Measurements from ENCODE around the gene CES4A.
"Not testable (repeated sequence)": the region's sequence is repeated elsewhere in the genome, so short reads cannot be mapped to it uniquely, and the experiment has no call there.

The CES4A gene

DNA sequence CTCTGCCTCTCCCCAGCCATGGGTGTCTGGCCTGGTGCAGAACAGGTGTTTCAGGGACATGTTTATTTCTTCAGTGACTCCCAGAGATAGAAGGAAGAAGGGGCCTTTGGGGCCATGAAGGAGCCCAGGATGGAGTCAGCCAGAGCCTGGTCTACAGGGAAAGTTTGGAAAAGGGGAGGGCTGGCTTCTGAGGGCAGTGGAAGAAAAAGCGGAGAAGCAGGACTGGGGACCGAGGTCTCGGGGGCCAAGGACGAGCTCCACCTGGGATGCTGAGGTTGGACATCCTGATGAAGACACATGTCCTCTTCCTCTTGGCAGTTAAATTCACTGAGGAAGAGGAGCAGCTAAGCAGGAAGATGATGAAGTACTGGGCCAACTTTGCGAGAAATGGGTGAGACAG is 45.4 kb upstream of the CES4A start:
- Histone ChIP-seq H3K27ac (ENCODE audit: low read depth, low read length, poor library complexity, severe bottlenecking) (no peak overlapping the region), H3K9me2 (ENCODE audit: low read depth, low read length) (no peaks in the 10 kb centered on the region), H3K79me2 (ENCODE audit: insufficient read depth, low read length) (no peaks in the 10 kb centered on the region), H3K4me3 (ENCODE audit: low read depth, low read length, poor library complexity, severe bottlenecking) (no peak overlapping the region), H3K36me3 (ENCODE audit: insufficient read depth, low read length) (peaks cover 18% of the 10 kb centered on the region; the same call in 1 of the 2 replicates), H4K20me1 (ENCODE audit: insufficient read depth, low read length) (no peaks in the 10 kb centered on the region), H3F3A (ENCODE audit: insufficient read depth, low read length) (no peaks in the 10 kb centered on the region), H3K9ac (ENCODE audit: low read length) (no peak overlapping the region), H2AFZ (ENCODE audit: low read length) (no peak overlapping the region), H3K4me2 (ENCODE audit: low read length) (no peak overlapping the region), H3K4me1 (ENCODE audit: insufficient read depth, low read length, severe bottlenecking) (peaks cover 4% of the 10 kb centered on the region), H3K9me3 (ENCODE audit: low read length) (no peaks in the 10 kb centered on the region), H3K27me3 (ENCODE audit: insufficient read depth, low read length) (peaks cover 5% of the 10 kb centered on the region; the same call in 1 of the 2 replicates)
- TF ChIP-seq EZH2 (IDR thresholded peaks at IDR 0.05; ENCODE audit: borderline replicate concordance, low read length): no peak
- TF ChIP-seq, protein P1, sequence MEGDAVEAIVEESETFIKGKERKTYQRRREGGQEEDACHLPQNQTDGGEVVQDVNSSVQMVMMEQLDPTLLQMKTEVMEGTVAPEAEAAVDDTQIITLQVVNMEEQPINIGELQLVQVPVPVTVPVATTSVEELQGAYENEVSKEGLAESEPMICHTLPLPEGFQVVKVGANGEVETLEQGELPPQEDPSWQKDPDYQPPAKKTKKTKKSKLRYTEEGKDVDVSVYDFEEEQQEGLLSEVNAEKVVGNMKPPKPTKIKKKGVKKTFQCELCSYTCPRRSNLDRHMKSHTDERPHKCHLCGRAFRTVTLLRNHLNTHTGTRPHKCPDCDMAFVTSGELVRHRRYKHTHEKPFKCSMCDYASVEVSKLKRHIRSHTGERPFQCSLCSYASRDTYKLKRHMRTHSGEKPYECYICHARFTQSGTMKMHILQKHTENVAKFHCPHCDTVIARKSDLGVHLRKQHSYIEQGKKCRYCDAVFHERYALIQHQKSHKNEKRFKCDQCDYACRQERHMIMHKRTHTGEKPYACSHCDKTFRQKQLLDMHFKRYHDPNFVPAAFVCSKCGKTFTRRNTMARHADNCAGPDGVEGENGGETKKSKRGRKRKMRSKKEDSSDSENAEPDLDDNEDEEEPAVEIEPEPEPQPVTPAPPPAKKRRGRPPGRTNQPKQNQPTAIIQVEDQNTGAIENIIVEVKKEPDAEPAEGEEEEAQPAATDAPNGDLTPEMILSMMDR (IDR thresholded peaks at IDR 0.05; ENCODE audit: low read length): no peak

DNA sequence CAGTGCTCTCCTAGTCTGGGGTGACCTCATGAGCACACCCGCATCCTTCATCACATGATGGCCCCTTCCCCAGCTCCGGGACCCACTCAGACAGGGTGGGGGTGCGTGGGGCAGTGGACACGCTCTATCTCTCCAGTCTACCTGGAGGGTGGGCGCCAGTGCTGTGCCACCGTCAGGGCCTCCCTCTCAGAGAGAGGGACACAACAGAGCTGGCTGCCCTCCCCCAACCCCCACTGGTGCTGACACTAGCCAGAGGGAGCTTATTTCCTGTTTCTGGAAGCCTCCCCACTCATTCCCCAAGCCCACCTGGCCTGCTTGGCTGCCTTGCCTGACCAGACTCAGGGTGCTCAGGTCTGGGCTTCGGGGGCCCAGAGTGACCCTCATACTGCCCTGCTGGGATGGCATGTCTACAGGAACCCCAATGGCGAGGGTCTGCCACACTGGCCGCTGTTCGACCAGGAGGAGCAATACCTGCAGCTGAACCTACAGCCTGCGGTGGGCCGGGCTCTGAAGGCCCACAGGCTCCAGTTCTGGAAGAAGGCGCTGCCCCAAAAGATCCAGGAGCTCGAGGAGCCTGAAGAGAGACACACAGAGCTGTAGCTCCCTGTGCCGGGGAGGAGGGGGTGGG is 44.8 kb upstream of the CES4A start:
- H4K20me1 ChIP-seq (ENCODE audit: insufficient read depth, low read length): no peaks in the 10 kb centered on the region
- no peak overlapping the region for H2AFZ ChIP-seq (ENCODE audit: low read length)
- H3K79me2 ChIP-seq (ENCODE audit: insufficient read depth, low read length): no peaks in the 10 kb centered on the region
- H3K4me3 ChIP-seq (ENCODE audit: low read depth, low read length, poor library complexity, severe bottlenecking): no peak overlapping the region
- H3K4me1 ChIP-seq (ENCODE audit: insufficient read depth, low read length, severe bottlenecking): peaks cover 4% of the 10 kb centered on the region
- H3K27ac ChIP-seq (ENCODE audit: low read depth, low read length, poor library complexity, severe bottlenecking): no peak overlapping the region
- TF ChIP-seq, protein P1 (IDR thresholded peaks at IDR 0.05; ENCODE audit: low read length): no peak
- no peak for TF ChIP-seq EZH2 (IDR thresholded peaks at IDR 0.05; ENCODE audit: borderline replicate concordance, low read length)
- no peaks in the 10 kb centered on the region for H3K9me2 ChIP-seq (ENCODE audit: low read depth, low read length)
- peaks cover 18% of the 10 kb centered on the region; the same call in 1 of the 2 replicates for H3K36me3 ChIP-seq (ENCODE audit: insufficient read depth, low read length)
- no peak overlapping the region for H3K9ac ChIP-seq (ENCODE audit: low read length)
- no peaks in the 10 kb centered on the region for H3K9me3 ChIP-seq (ENCODE audit: low read length)
- no peaks in the 10 kb centered on the region for H3F3A ChIP-seq (ENCODE audit: insufficient read depth, low read length)
- peaks cover 5% of the 10 kb centered on the region; the same call in 1 of the 2 replicates for H3K27me3 ChIP-seq (ENCODE audit: insufficient read depth, low read length)
- no peak overlapping the region for H3K4me2 ChIP-seq (ENCODE audit: low read length)

DNA sequence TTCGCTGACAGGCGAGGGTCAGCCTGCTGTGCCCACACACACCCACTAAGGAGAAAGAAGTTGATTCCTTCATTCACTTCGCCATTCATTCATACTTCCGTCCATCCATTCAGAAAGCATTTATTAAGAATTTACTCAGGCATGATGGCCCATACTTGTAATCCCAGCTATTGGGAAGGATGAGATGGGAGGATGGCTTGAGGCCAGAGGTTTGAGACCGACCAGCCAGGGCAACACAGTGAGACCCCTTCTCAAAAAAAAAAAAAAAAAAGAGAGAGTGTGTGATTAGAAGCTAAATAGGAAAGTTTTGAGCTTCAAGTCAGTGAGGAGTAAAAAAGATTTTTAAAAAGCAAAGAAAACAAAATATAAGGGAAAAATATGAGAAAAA is 44.3 kb upstream of the CES4A start:
- Histone ChIP-seq H3K27ac (ENCODE audit: low read depth, low read length, poor library complexity, severe bottlenecking) (no peak overlapping the region), H4K20me1 (ENCODE audit: insufficient read depth, low read length) (no peaks in the 10 kb centered on the region), H3K27me3 (ENCODE audit: insufficient read depth, low read length) (peaks cover 5% of the 10 kb centered on the region; the same call in 1 of the 2 replicates), H2AFZ (ENCODE audit: low read length) (no peak overlapping the region), H3K36me3 (ENCODE audit: insufficient read depth, low read length) (peaks cover 18% of the 10 kb centered on the region; the same call in 1 of the 2 replicates), H3K9ac (ENCODE audit: low read length) (no peak overlapping the region), H3K79me2 (ENCODE audit: insufficient read depth, low read length) (no peaks in the 10 kb centered on the region), H3K4me2 (ENCODE audit: low read length) (no peak overlapping the region), H3K9me2 (ENCODE audit: low read depth, low read length) (no peaks in the 10 kb centered on the region), H3K4me3 (ENCODE audit: low read depth, low read length, poor library complexity, severe bottlenecking) (no peak overlapping the region), H3F3A (ENCODE audit: insufficient read depth, low read length) (no peaks in the 10 kb centered on the region), H3K9me3 (ENCODE audit: low read length) (no peaks in the 10 kb centered on the region), H3K4me1 (ENCODE audit: insufficient read depth, low read length, severe bottlenecking) (peaks cover 4% of the 10 kb centered on the region)
- TF ChIP-seq, protein P1 (IDR thresholded peaks at IDR 0.05; ENCODE audit: low read length): no peak
- TF ChIP-seq EZH2 (IDR thresholded peaks at IDR 0.05; ENCODE audit: borderline replicate concordance, low read length): no peak

DNA sequence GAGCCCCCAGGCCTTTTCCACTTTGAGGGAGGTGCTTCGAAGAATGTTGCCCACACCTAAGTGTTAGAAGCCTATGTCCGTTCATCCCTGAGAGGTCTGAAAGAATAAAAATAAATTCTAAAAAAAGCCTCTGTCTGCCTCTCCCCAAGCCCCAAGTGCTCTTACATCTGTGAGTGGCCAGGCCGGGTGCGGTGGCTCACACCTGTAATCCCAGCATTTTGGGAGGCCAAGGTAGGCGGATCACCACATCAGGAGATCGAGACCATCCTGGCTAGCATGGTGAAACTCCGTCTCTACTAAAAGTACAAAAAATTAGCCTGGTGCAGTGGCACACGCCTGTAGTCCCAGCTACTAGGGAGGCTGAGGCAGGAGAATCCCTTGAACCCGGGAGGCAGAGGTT is 43.4 kb upstream of the CES4A start:
- not testable (repeated sequence) for H3K9ac ChIP-seq (ENCODE audit: low read length); H3K27ac ChIP-seq (ENCODE audit: low read depth, low read length, poor library complexity, severe bottlenecking); H3K27me3 ChIP-seq (ENCODE audit: insufficient read depth, low read length); H3K4me2 ChIP-seq (ENCODE audit: low read length); H3K9me2 ChIP-seq (ENCODE audit: low read depth, low read length); H4K20me1 ChIP-seq (ENCODE audit: insufficient read depth, low read length); H3K4me1 ChIP-seq (ENCODE audit: insufficient read depth, low read length, severe bottlenecking); H3K4me3 ChIP-seq (ENCODE audit: low read depth, low read length, poor library complexity, severe bottlenecking); H3K9me3 ChIP-seq (ENCODE audit: low read length); H3K79me2 ChIP-seq (ENCODE audit: insufficient read depth, low read length); H3F3A ChIP-seq (ENCODE audit: insufficient read depth, low read length); H2AFZ ChIP-seq (ENCODE audit: low read length)
- peaks cover 18% of the 10 kb centered on the region; the same call in 1 of the 2 replicates for H3K36me3 ChIP-seq (ENCODE audit: insufficient read depth, low read length)
